SK-N-SH (cell line): Measurements from ENCODE around the gene PLEKHA6. TPM values are rescaled to one million over a fixed set of nuclear protein-coding genes. Genes with fewer than 3 reads are reported as not detected.

Source experiments
- CTCF ChIA-PET: fragments of 300-600, 350-600 bp; formaldehyde crosslinking; extraction: SDS; loops from one replicate; lab custom pipeline; 2021; lab: Yijun Ruan, JAX
- POLR2A ChIA-PET: fragments of 350-600 bp; sonication (Branson Sonifier 250); formaldehyde crosslinking; extraction: SDS; loops from one replicate; lab custom pipeline; 2020; ENCODE audit warnings: antibody characterized with exemption, inconsistent platforms; lab: Yijun Ruan, JAX
- DNase-seq: peaks from one replicate; pipeline ENCODE4 v3.0.0; 2012
- H2AFZ ChIP-seq: fragments of 200-600 bp; sonication (generic); 2 replicates; pipeline ENCODE4 v1.8.1; 2016; ENCODE audit warnings: antibody characterized with exemption, mild to moderate bottlenecking, low read depth
- H3F3A ChIP-seq: fragments of 200-600 bp; sonication (generic); replicated peaks from 2 replicates; pipeline ENCODE3; 2016; ENCODE audit warnings: antibody characterized with exemption, mild to moderate bottlenecking; ENCODE audit not compliant: insufficient read depth
- H3K27ac ChIP-seq, 2 experiments: fragments of 200-500 bp in 1 of 2; fragments of 200-600 bp in 1 of 2; sonication (Bioruptor generic) in 1 of 2; sonication (generic), shearing (Covaris generic) in 1 of 2; 2 replicates each; pipeline versions ENCODE4 v1.5.1 to v1.6.1; 2014 to 2016; ENCODE audit warnings: low read depth in 2 of 2, inconsistent platforms in 1 of 2, low read length in 1 of 2, mild to moderate bottlenecking in 1 of 2, mixed read lengths in 1 of 2
- H3K27me3 ChIP-seq: fragments of 200-600 bp; sonication (generic), shearing (Covaris generic); 2 replicates; pipeline ENCODE4 v1.6.1; 2016; ENCODE audit warnings: mixed run types; ENCODE audit not compliant: insufficient read depth
- H3K36me3 ChIP-seq, 2 experiments: fragments of 200-500 bp in 1 of 2; fragments of 200-600 bp in 1 of 2; sonication (Bioruptor generic) in 1 of 2; sonication (generic) in 1 of 2; replicated peaks in 1 of 2; 2 replicates each; pipeline versions ENCODE3 to v1.5.1; 2014 to 2016; ENCODE audit warnings: low read length in 1 of 2, mild to moderate bottlenecking in 1 of 2; ENCODE audit not compliant: insufficient read depth in 2 of 2, control insufficient read depth in 1 of 2
- H3K4me1 ChIP-seq, 2 experiments: fragments of 200-500 bp in 1 of 2; fragments of 200-600 bp in 1 of 2; sonication (Bioruptor generic) in 1 of 2; sonication (generic), shearing (Covaris generic) in 1 of 2; 2 replicates each; pipeline versions ENCODE4 v1.5.1 to v1.6.1; 2014 to 2016; ENCODE audit warnings: low read depth in 1 of 2, low read length in 1 of 2, mixed run types in 1 of 2; ENCODE audit not compliant: insufficient read depth in 2 of 2, control insufficient read depth in 1 of 2
- H3K4me2 ChIP-seq: fragments of 200-600 bp; sonication (generic), shearing (Covaris generic); 2 replicates; pipeline ENCODE4 v1.6.1; 2017; ENCODE audit warnings: mixed run types
- H3K4me3 ChIP-seq, 2 experiments: fragments of 200-500 bp in 1 of 2; fragments of 200-600 bp in 1 of 2; sonication (Bioruptor generic) in 1 of 2; sonication (generic), shearing (Covaris generic) in 1 of 2; 2 replicates each; pipeline versions ENCODE4 v1.5.1 to v1.8.1; 2014 to 2016; ENCODE audit warnings: low read depth in 2 of 2, inconsistent platforms in 1 of 2, low read length in 1 of 2, mild to moderate bottlenecking in 1 of 2, mixed read lengths in 1 of 2, moderate library complexity in 1 of 2
- H3K79me2 ChIP-seq: fragments of 200-600 bp; sonication (generic); 2 replicates; pipeline ENCODE4 v1.8.1; 2017; ENCODE audit warnings: mild to moderate bottlenecking; ENCODE audit not compliant: insufficient read depth
- H3K9ac ChIP-seq: fragments of 200-600 bp; sonication (generic); 2 replicates; pipeline ENCODE4 v1.6.1; 2017; ENCODE audit warnings: mixed run types
- H3K9me2 ChIP-seq: fragments of 200-600 bp; sonication (generic); 2 replicates; pipeline ENCODE4 v1.6.1; 2017; ENCODE audit warnings: mixed run types
- H3K9me3 ChIP-seq: fragments of 200-600 bp; sonication (generic); 2 replicates; pipeline ENCODE4 v1.6.1; 2017; ENCODE audit warnings: mixed run types, mild to moderate bottlenecking, moderate library complexity
- H4K20me1 ChIP-seq: fragments of 200-600 bp; sonication (generic); 2 replicates; pipeline ENCODE4 v1.6.1; 2017; ENCODE audit warnings: mild to moderate bottlenecking, mixed run types; ENCODE audit not compliant: insufficient read depth
- EP300 ChIP-seq, 2 experiments: IDR thresholded peaks; 2 replicates each; pipeline versions ENCODE4 v1.4.0 to v1.6.1; 2012; ENCODE audit warnings: borderline replicate concordance in 1 of 2, low read depth in 1 of 2, low read length in 1 of 2
- GABPA ChIP-seq: IDR thresholded peaks from 2 replicates; pipeline ENCODE4 v1.4.0; 2012; ENCODE audit warnings: low read depth, mild to moderate bottlenecking
- MEF2A ChIP-seq: IDR thresholded peaks from 2 replicates; pipeline ENCODE4 v1.4.0; 2012; ENCODE audit warnings: low read depth, borderline replicate concordance
- NFIC ChIP-seq: IDR thresholded peaks from 2 replicates; pipeline ENCODE4 v1.4.0; 2012; ENCODE audit warnings: borderline replicate concordance
- POLR2AphosphoS5 ChIP-seq: IDR thresholded peaks from 2 replicates; pipeline ENCODE4 v1.6.1; 2012; ENCODE audit warnings: low read depth, low read length
- RAD21 ChIP-seq: IDR thresholded peaks from 2 replicates; pipeline ENCODE4 v1.6.1; 2012; ENCODE audit warnings: mild to moderate bottlenecking, low read length
- RFX5 ChIP-seq: IDR thresholded peaks from 2 replicates; pipeline ENCODE4 v1.6.1; 2012; ENCODE audit warnings: mild to moderate bottlenecking, improper control_type of control experiment, low read length
- RXRA ChIP-seq: IDR thresholded peaks from 2 replicates; pipeline ENCODE4 v1.4.0; 2012; ENCODE audit warnings: low read depth, mild to moderate bottlenecking, borderline replicate concordance
- SIN3A ChIP-seq: IDR thresholded peaks from 2 replicates; pipeline ENCODE4 v1.6.1; 2012; ENCODE audit warnings: low read depth, mild to moderate bottlenecking, low read length, moderate library complexity, borderline replicate concordance
- SMC3 ChIP-seq: IDR thresholded peaks from 2 replicates; pipeline ENCODE4 v1.6.1; 2012; ENCODE audit warnings: low read depth, low read length, improper control_type of control experiment
- TAF1 ChIP-seq: IDR thresholded peaks from 2 replicates; pipeline ENCODE4 v1.6.1; 2012; ENCODE audit warnings: low read depth, mild to moderate bottlenecking, low read length, moderate library complexity, borderline replicate concordance
- YY1 ChIP-seq: IDR thresholded peaks from 2 replicates; pipeline ENCODE4 v1.4.0; 2012; ENCODE audit warnings: low read depth, mild to moderate bottlenecking
- WGBS: methylation state at CpG from one replicate; pipeline ENCODE4 v1.1.6; 2017; ENCODE audit warnings: low lambda C conversion rate; 5-methylcytosine and 5-hydroxymethylcytosine counted together
- polyA plus RNA-seq, 3 experiments: library from polyadenylated mRNA; depleted of rRNA; stranded (reverse); fragments of >200 nt; gene quantifications; 2 replicates each; pipeline ENCODE4 v1.2.3, GENCODE V29; 2012
- TF ChIP-seq, protein P1 (sequence below): fragments of 200-600 bp; sonication (generic); IDR thresholded peaks from 2 replicates; pipeline ENCODE4 v1.6.1; 2017; ENCODE audit warnings: antibody characterized with exemption, mild to moderate bottlenecking, moderate library complexity
- TF ChIP-seq, protein P2 (sequence below): IDR thresholded peaks from 2 replicates; pipeline ENCODE4 v1.4.0; 2012; ENCODE audit warnings: low read depth
- TF ChIP-seq, protein P3 (sequence below): fragments of 150-350 bp; IDR thresholded peaks from 2 replicates; pipeline ENCODE4 v1.6.1; 2016; ENCODE audit warnings: mild to moderate bottlenecking, low read depth, low read length
- TF ChIP-seq, protein P4 (sequence below): fragments of 150-350 bp; IDR thresholded peaks from 2 replicates; pipeline ENCODE4 v1.6.1; 2017; ENCODE audit warnings: antibody characterized with exemption, low read length, low read depth, borderline replicate concordance
- TF ChIP-seq, protein P5 (sequence below): IDR thresholded peaks from 2 replicates; pipeline ENCODE4 v1.4.0; 2012; ENCODE audit warnings: low read depth, borderline replicate concordance

PLEKHA6 gene
- polyA plus RNA-seq, 1 of the 3 experiments (the other 2 are of a cell fraction), result 1.2 TPM

DNA sequence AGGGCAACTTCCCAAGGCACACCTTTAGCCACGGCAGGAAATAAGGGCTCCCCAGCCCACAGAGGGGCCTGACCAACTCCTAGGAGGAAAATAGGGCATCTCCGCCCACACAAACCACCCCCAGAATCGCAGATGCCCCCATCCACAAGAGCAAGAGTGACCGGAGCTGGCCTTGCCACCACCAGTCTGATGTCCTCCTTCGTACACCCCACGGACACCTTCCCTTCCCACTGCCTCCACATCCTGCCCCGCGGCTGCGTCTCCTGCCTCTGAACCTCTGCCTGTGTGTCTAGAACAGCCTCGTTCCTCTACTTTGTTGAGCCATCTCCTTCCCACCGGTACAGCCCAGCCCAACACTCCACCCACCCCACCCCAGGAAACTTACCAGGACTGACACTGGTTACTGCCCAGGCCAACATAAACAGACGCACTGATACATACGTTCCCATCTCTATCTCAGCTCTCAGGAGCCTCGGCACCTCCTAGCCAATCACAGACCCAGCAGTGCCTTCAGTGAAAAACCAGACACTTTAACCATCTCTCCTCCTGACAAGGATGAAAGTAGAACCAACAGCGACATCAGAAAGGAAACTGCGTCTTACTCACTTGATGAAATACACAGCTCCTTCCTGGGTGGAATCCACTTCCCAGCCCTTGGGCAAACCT, 7.6 kb upstream of the PLEKHA6 start (continued):
- no peak for TF ChIP-seq NFIC
- no peak for TF ChIP-seq MEF2A

DNA sequence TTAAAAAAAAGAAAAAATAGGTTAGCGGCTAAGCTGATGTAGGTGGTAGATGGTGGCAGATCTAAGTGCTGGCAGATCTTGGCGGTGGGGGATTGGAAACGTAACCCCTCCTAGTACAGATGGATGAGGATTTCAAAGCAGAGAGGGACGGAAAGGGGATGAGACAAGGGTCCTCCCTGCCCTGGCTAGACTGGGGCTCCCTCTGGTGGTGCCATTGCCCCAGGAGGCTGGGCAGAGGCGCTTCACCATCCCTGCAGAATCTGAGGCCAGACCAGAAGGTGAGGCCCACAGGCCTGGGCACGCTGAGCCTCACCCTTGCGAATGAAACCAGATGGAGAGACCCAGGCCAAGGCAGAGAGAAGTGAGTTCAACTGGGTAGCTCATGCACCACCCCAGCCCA, 7.0 kb upstream of the PLEKHA6 start:
- DNase-seq, result peak; percentile 46
- Histone ChIP-seq H3K9me2 (no peaks in the 10 kb centered on the region), H3K9me3 (no peaks in the 10 kb centered on the region), H3K36me3 (no peaks in the 10 kb centered on the region), H4K20me1 (no peaks in the 10 kb centered on the region), H3K9ac (no peak overlapping the region), H2AFZ (no peak overlapping the region), H3K4me2 (no peak overlapping the region), H3K27ac (no peak overlapping the region), H3K79me2 (no peaks in the 10 kb centered on the region), H3K4me1 (peaks cover 4 to 7% of the 10 kb centered on the region in 2 experiments; a peak in 1 of 4 replicates), H3K4me3 (no peak overlapping the region), H3K27me3 (peaks cover 17% of the 10 kb centered on the region; the same call in 1 of the 2 replicates), H3F3A (no peaks in the 10 kb centered on the region)
- POLR2A ChIA-PET, result no interaction called here
- TF ChIP-seq RAD21 (peak; percentile 29), GABPA (no peak), YY1 (no peak), RXRA (no peak), SIN3A (no peak), POLR2AphosphoS5 (no peak), EP300 (IDR thresholded peaks at IDR 0.05; ENCODE audit: borderline replicate concordance in 1 of 2, low read depth in 1 of 2, low read length in 1 of 2) (no peak), RFX5 (no peak), MEF2A (no peak), SMC3 (peak; percentile 26; the same call in 1 of the 2 replicates), TAF1 (no peak)
- TF ChIP-seq, protein P1, sequence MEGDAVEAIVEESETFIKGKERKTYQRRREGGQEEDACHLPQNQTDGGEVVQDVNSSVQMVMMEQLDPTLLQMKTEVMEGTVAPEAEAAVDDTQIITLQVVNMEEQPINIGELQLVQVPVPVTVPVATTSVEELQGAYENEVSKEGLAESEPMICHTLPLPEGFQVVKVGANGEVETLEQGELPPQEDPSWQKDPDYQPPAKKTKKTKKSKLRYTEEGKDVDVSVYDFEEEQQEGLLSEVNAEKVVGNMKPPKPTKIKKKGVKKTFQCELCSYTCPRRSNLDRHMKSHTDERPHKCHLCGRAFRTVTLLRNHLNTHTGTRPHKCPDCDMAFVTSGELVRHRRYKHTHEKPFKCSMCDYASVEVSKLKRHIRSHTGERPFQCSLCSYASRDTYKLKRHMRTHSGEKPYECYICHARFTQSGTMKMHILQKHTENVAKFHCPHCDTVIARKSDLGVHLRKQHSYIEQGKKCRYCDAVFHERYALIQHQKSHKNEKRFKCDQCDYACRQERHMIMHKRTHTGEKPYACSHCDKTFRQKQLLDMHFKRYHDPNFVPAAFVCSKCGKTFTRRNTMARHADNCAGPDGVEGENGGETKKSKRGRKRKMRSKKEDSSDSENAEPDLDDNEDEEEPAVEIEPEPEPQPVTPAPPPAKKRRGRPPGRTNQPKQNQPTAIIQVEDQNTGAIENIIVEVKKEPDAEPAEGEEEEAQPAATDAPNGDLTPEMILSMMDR, result peak; percentile 35
- TF ChIP-seq, protein P2, sequence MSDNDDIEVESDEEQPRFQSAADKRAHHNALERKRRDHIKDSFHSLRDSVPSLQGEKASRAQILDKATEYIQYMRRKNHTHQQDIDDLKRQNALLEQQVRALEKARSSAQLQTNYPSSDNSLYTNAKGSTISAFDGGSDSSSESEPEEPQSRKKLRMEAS, result no peak
- TF ChIP-seq, protein P3, sequence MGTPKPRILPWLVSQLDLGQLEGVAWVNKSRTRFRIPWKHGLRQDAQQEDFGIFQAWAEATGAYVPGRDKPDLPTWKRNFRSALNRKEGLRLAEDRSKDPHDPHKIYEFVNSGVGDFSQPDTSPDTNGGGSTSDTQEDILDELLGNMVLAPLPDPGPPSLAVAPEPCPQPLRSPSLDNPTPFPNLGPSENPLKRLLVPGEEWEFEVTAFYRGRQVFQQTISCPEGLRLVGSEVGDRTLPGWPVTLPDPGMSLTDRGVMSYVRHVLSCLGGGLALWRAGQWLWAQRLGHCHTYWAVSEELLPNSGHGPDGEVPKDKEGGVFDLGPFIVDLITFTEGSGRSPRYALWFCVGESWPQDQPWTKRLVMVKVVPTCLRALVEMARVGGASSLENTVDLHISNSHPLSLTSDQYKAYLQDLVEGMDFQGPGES, result no peak
- TF ChIP-seq, protein P4, sequence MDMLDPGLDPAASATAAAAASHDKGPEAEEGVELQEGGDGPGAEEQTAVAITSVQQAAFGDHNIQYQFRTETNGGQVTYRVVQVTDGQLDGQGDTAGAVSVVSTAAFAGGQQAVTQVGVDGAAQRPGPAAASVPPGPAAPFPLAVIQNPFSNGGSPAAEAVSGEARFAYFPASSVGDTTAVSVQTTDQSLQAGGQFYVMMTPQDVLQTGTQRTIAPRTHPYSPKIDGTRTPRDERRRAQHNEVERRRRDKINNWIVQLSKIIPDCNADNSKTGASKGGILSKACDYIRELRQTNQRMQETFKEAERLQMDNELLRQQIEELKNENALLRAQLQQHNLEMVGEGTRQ, result no peak
- TF ChIP-seq, protein P5, sequence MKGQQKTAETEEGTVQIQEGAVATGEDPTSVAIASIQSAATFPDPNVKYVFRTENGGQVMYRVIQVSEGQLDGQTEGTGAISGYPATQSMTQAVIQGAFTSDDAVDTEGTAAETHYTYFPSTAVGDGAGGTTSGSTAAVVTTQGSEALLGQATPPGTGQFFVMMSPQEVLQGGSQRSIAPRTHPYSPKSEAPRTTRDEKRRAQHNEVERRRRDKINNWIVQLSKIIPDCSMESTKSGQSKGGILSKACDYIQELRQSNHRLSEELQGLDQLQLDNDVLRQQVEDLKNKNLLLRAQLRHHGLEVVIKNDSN, result no peak
- CTCF ChIA-PET, result interaction anchor here (0.6 to 3.3 kb wide), 10 partner anchors 9 to 214 kb away, joined by 3 to 21 read pairs (median 4); partner anchors contain the start of gene GOLT1A
- 87% methylated on average over 5 of the region's 7 CpGs for WGBS
